Endothelial cell (in vitro differentiated cells): ENCODE data around the gene EGFLAM. TPM values are rescaled to one million over a fixed set of nuclear protein-coding genes. Genes with fewer than 3 reads are reported as not detected.

Source experiments
- DNase-seq: peaks from one replicate; pipeline ENCODE4 v3.0.0; 2021; ENCODE audit warnings: low spot score
- H3K27ac Mint-ChIP-seq: one replicate; pipeline ENCODE4 v1.8.0; 2021; ENCODE audit warnings: mixed read lengths, inconsistent platforms; ENCODE audit not compliant: unreplicated experiment
- H3K27me3 Mint-ChIP-seq: one replicate; pipeline ENCODE4 v1.8.0; 2021; ENCODE audit warnings: mild to moderate bottlenecking, moderate library complexity, mixed read lengths, inconsistent platforms; ENCODE audit not compliant: unreplicated experiment
- H3K36me3 Mint-ChIP-seq: one replicate; pipeline ENCODE4 v1.8.0; 2021; ENCODE audit warnings: mild to moderate bottlenecking, low read depth, mixed read lengths, inconsistent platforms; ENCODE audit not compliant: unreplicated experiment
- H3K4me1 Mint-ChIP-seq: one replicate; pipeline ENCODE4 v1.8.0; 2021; ENCODE audit warnings: mild to moderate bottlenecking, mixed read lengths, inconsistent platforms; ENCODE audit not compliant: unreplicated experiment
- H3K4me3 Mint-ChIP-seq: one replicate; pipeline ENCODE4 v1.8.0; 2021; ENCODE audit warnings: mild to moderate bottlenecking, mixed read lengths, inconsistent platforms; ENCODE audit not compliant: unreplicated experiment
- H3K9me3 Mint-ChIP-seq: one replicate; pipeline ENCODE4 v1.8.0; 2021; ENCODE audit warnings: mixed read lengths, inconsistent platforms; ENCODE audit not compliant: unreplicated experiment
- total RNA-seq: library from RNA; stranded (reverse); fragmentation: NEBNext Ultra II Directional; extraction: Animal tissue kit (Norgen Biotek cat#: 25700); gene quantifications from one replicate; pipeline ENCODE4 v1.2.1, GENCODE V29; 2021; ENCODE audit not compliant: unreplicated experiment
- TF ChIP-seq, protein P1 (sequence below): fragments of 200-600 bp; sonication (generic); IDR thresholded peaks from one replicate; pipeline ENCODE4 v1.5.0; 2021; ENCODE audit warnings: antibody characterized with exemption; ENCODE audit not compliant: unreplicated experiment

Gene EGFLAM
- total RNA-seq, 1 donor from 2014 or later = 29.6 TPM

DNA sequence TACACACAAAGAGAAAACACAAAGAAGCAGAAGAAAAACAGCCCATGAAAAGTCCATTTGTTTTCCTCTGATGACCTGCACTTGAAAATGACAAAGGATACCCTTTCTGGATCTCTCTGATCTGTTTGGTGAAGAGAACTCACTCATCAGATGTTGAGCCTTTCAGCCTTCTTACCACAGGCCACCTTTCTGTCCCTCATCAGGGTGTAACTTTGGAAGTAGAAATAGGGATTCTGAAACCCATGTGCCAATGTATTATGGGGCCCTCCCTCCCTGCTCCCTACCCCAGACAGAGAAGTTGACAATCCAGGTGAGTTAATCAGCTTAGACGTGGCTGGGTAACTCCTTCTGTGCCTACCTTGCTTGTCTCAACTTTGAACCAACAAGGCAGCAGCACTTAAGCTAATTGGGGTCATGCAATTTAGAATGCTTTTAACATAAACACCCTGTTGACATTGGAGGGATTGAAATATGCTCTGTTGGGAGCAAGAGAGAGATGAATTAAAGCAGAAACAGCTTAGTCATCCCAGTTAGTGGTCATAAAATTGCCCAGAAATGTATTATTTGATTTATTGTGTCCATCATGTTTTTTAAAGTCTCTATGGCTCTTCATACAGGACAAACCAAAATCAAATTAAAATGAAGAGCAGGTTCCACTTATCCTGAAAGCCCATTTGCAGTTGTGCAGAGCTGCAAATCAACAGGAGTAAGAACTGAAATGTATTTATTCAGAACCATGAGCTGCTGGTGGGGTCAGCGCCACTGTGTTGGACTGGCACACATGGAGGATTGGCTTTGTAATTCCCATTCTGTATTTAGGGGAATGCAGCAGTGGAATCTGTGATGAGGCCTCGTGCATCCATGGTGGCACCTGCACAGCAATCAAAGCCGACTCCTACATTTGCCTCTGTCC is 166.0 kb downstream of the EGFLAM start:
- peaks cover 17% of the 10 kb centered on the region for H3K4me1 Mint-ChIP-seq
- DNase-seq = no peak
- no peaks in the 10 kb centered on the region for H3K9me3 Mint-ChIP-seq
- TF ChIP-seq, protein P1, sequence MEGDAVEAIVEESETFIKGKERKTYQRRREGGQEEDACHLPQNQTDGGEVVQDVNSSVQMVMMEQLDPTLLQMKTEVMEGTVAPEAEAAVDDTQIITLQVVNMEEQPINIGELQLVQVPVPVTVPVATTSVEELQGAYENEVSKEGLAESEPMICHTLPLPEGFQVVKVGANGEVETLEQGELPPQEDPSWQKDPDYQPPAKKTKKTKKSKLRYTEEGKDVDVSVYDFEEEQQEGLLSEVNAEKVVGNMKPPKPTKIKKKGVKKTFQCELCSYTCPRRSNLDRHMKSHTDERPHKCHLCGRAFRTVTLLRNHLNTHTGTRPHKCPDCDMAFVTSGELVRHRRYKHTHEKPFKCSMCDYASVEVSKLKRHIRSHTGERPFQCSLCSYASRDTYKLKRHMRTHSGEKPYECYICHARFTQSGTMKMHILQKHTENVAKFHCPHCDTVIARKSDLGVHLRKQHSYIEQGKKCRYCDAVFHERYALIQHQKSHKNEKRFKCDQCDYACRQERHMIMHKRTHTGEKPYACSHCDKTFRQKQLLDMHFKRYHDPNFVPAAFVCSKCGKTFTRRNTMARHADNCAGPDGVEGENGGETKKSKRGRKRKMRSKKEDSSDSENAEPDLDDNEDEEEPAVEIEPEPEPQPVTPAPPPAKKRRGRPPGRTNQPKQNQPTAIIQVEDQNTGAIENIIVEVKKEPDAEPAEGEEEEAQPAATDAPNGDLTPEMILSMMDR = no peak
- H3K27ac Mint-ChIP-seq = no peak overlapping the region
- H3K4me3 Mint-ChIP-seq = no peak overlapping the region
- H3K36me3 Mint-ChIP-seq = no peaks in the 10 kb centered on the region
- H3K27me3 Mint-ChIP-seq = no peaks in the 10 kb centered on the region

DNA sequence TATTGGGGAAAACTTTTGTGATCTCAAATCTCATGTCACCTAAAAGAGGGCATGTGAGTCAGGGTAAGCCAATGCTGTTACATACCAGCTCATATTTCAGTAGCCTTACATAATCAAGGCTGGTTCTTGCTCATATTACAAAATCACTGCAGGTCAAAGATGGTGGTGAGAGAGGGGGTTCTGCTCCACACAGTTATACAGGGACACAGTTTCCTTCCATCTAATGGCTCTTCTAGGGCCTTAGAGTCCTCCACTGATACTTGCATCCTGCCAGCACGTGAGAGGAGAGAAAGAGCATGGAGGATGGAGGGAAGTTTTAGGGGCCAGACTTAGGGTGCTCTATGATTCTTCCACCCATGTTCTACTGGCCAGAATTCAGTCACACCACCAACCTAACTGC is 168.1 kb downstream of the EGFLAM start:
- Mint-ChIP-seq H3K9me3 (no peaks in the 10 kb centered on the region), H3K27ac (no peak overlapping the region), H3K4me3 (no peak overlapping the region), H3K27me3 (no peaks in the 10 kb centered on the region), H3K4me1 (peaks cover 11% of the 10 kb centered on the region), H3K36me3 (peaks cover 4% of the 10 kb centered on the region)
- no peak for DNase-seq
- TF ChIP-seq, protein P1 = no peak

DNA sequence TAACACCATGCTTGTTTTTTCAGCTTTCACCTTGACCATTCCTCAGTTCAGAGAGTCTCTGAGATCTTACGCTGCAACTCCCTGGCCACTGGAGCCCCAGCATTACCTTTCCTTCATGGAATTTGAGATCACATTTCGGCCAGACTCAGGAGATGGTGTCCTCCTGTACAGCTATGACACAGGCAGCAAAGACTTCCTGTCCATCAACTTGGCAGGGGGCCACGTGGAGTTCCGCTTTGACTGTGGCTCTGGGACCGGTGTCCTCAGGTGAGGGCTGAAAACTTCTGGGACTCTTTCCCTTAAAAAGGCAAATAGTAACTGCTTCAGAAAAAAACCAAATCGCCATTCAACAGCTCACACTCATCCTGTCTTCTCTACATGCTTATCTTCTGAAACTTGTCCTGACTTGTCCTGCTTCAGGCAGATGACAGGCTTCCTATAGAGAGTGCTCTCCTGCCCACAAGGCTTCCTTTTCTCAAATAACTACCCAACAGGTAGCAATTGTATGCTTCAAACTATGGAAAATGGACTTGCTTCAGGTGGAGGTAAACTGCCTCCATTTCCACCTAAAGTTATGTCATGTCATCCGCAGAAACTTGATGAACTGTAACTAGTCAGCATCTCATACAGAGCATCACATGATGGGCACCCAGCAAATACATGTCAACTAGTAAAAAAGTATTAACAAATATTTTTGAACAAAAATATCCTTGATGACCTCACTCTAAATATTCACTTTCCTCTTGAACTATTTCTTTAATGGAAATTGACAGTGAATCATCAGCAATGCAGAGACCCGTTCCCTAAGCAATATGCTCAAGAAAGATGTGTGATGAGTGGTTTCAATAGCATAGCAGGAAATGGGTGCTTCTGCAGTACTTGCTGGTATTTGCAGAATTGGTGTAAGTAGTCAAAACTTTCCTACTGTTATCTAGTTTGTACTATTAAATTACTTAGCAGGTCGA is 168.9 kb downstream of the EGFLAM start:
- Mint-ChIP-seq H3K4me1 (peaks cover 9% of the 10 kb centered on the region), H3K36me3 (peaks cover 4% of the 10 kb centered on the region), H3K9me3 (no peaks in the 10 kb centered on the region), H3K27ac (no peak overlapping the region), H3K4me3 (no peak overlapping the region), H3K27me3 (no peaks in the 10 kb centered on the region)
- DNase-seq = no peak
- TF ChIP-seq, protein P1 = no peak

- TF ChIP-seq, protein P1 = no peak
- Mint-ChIP-seq H3K4me1 (peaks cover 20% of the 10 kb centered on the region), H3K4me3 (no peak overlapping the region), H3K9me3 (no peaks in the 10 kb centered on the region), H3K27me3 (peaks cover 2% of the 10 kb centered on the region), H3K36me3 (peaks cover 11% of the 10 kb centered on the region), H3K27ac (no peak overlapping the region)
- no peak for DNase-seq
Observed at GRCh38 chr5:38431242-38431853, 173.0 kb downstream of the EGFLAM start.
